HepG2 (cell line): ENCODE data around the gene OVAAL. TPM values are rescaled to one million over a fixed set of nuclear protein-coding genes. Genes with fewer than 3 reads are reported as not detected.

Experiments used
- ASH2L ChIP-seq: fragments of 300-600, 200-600 bp; sonication (generic); IDR thresholded peaks from 2 replicates; pipeline ENCODE4 v1.7.0; 2017; ENCODE audit warnings: low read depth, mild to moderate bottlenecking, moderate library complexity, mixed read lengths, low read length; ENCODE audit not compliant: insufficient read length
- BCL6 ChIP-seq: IDR thresholded peaks from 2 replicates; pipeline ENCODE4 v1.6.1; 2016; ENCODE audit warnings: missing genetic modification reagents, missing compliant biosample characterization
- CCDC6 ChIP-seq: sonication (generic); formaldehyde crosslinking; IDR thresholded peaks from 2 replicates; pipeline ENCODE4 v1.8.1; 2022; ENCODE audit warnings: mild to moderate bottlenecking, missing genetic modification reagents, moderate library complexity
- MBNL3 ChIP-seq: fragments of 250-450 bp; sonication (Bioruptor Pico); conservative IDR thresholded peaks from 2 replicates; pipeline ENCODE4 v1.8.0; 2022; ENCODE audit warnings: mild to moderate bottlenecking, inconsistent platforms
- RXRB ChIP-seq: IDR thresholded peaks from 2 replicates; pipeline ENCODE4 v1.6.1; 2016; ENCODE audit warnings: borderline replicate concordance, missing genetic modification reagents, missing compliant biosample characterization
- TBL1XR1 ChIP-seq: fragments of 150-350 bp; IDR thresholded peaks from 2 replicates; pipeline ENCODE4 v1.6.1; 2014; ENCODE audit warnings: borderline replicate concordance, low read length; ENCODE audit not compliant: partially characterized antibody
- TBP ChIP-seq: sonication (generic); formaldehyde crosslinking; IDR thresholded peaks from 2 replicates; pipeline ENCODE4 v1.5.0; 2020; ENCODE audit warnings: missing genetic modification reagents
- ZNF383 ChIP-seq: sonication (generic); formaldehyde crosslinking; IDR thresholded peaks from 2 replicates; pipeline ENCODE4 v1.4.0; 2020; ENCODE audit warnings: missing genetic modification reagents, mild to moderate bottlenecking, borderline replicate concordance
- ZNF496 ChIP-seq: sonication (generic); formaldehyde crosslinking; IDR thresholded peaks from 2 replicates; pipeline ENCODE4 v1.8.1; 2023; ENCODE audit warnings: mild to moderate bottlenecking, moderate library complexity, missing genetic modification reagents; ENCODE audit not compliant: insufficient replicate concordance
- ZNF703 ChIP-seq: sonication (generic); formaldehyde crosslinking; IDR thresholded peaks from 2 replicates; pipeline ENCODE4 v1.5.1; 2020; ENCODE audit warnings: missing genetic modification reagents, mild to moderate bottlenecking, moderate library complexity, borderline replicate concordance
- ZNF746 ChIP-seq: sonication (generic); formaldehyde crosslinking; IDR thresholded peaks from 2 replicates; pipeline ENCODE4 v1.8.0; 2022; ENCODE audit warnings: mild to moderate bottlenecking, missing genetic modification reagents
- ZSCAN31 ChIP-seq: sonication (generic); formaldehyde crosslinking; IDR thresholded peaks from 2 replicates; pipeline ENCODE4 v1.5.0; 2020; ENCODE audit warnings: low read depth, mild to moderate bottlenecking, missing genetic modification reagents
- ZZZ3 ChIP-seq: sonication (generic); formaldehyde crosslinking; IDR thresholded peaks from 2 replicates; pipeline ENCODE4 v1.4.0; 2020; ENCODE audit warnings: missing genetic modification reagents, mild to moderate bottlenecking, borderline replicate concordance
- polyA plus RNA-seq, 8 experiments: library from polyadenylated mRNA; depleted of rRNA in 3 of 8; stranded (reverse) in 7 of 8; unstranded in 1 of 8; fragments of >200 nt; fragmentation: Illumina TruSeq in 4 of 8; extraction: Trizol in 4 of 8; gene quantifications; 2 replicates each; pipeline versions ENCODE4 v1.2.1 to v1.2.3, GENCODE V29; 2011 to 2016; ENCODE audit warnings: low read depth in 4 of 8, missing spikeins in 1 of 8, mixed read lengths in 1 of 8; ENCODE audit not compliant: insufficient read depth in 1 of 8
- total RNA-seq, 5 experiments: library from RNA; depleted of rRNA; stranded (reverse); fragments of >200 nt; fragmentation: Illumina TruSeq; extraction: Trizol; gene quantifications; 2 replicates each; pipeline ENCODE4 v1.2.3, GENCODE V29; 2016; ENCODE audit warnings: low read depth in 1 of 5
- TF ChIP-seq, protein P1 (sequence below): sonication (generic); formaldehyde crosslinking; IDR thresholded peaks from 2 replicates; pipeline ENCODE4 v1.4.0; 2020; ENCODE audit warnings: missing genetic modification reagents
- TF ChIP-seq, protein P2 (sequence below): sonication (generic); formaldehyde crosslinking; IDR thresholded peaks from 2 replicates; pipeline ENCODE4 v1.5.1; 2020; ENCODE audit warnings: mild to moderate bottlenecking, missing genetic modification reagents, moderate library complexity
- TF ChIP-seq, protein P3 (sequence below): sonication (generic); formaldehyde crosslinking; IDR thresholded peaks from 2 replicates; pipeline ENCODE4 v1.9.0; 2021; ENCODE audit warnings: missing genetic modification reagents, mild to moderate bottlenecking, borderline replicate concordance
- TF ChIP-seq, protein P4 (sequence below): sonication (generic); formaldehyde crosslinking; IDR thresholded peaks from 2 replicates; pipeline ENCODE4 v1.4.0; 2020; ENCODE audit warnings: missing genetic modification reagents
- TF ChIP-seq, protein P5 (sequence below): sonication (generic); formaldehyde crosslinking; IDR thresholded peaks from 2 replicates; pipeline ENCODE4 v1.5.0; 2020; ENCODE audit warnings: mild to moderate bottlenecking, missing genetic modification reagents

OVAAL gene
- total and polyA plus RNA-seq, 2 of the 13 experiments (the other 11 are each of a cell fraction or from before 2014, with no cell fraction given): 0.04 TPM; not detected in 1

DNA sequence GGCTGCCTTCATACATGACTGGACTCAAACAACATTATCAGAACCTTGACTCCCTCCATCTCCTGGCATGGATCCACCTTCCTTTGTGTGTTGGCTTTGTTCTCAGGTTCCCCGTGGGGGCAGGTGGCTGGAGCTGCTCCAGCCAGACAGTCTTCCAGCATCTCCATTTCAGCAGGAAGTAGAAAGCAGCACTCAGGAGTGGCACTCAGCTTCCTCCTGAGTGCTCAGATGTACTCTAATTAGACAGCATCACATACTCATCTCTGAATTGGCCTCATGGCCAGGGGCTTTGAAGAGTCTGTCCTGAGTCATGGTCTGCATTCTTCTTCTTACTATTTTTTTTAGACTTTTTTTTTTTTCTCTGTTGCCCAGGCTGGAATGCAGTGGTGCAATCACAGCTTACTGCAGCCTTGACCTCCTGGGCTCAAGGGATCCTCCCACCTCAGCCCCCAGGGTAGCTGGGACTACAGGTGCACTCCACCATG lies 27.9 kb downstream of the OVAAL start (continued):
- no peak for TF ChIP-seq ZNF703 (CRISPR knock-in tag)
- TF ChIP-seq ZZZ3: no peak
- TF ChIP-seq ZNF496 (CRISPR knock-in tag): no peak
- TF ChIP-seq, protein P1, sequence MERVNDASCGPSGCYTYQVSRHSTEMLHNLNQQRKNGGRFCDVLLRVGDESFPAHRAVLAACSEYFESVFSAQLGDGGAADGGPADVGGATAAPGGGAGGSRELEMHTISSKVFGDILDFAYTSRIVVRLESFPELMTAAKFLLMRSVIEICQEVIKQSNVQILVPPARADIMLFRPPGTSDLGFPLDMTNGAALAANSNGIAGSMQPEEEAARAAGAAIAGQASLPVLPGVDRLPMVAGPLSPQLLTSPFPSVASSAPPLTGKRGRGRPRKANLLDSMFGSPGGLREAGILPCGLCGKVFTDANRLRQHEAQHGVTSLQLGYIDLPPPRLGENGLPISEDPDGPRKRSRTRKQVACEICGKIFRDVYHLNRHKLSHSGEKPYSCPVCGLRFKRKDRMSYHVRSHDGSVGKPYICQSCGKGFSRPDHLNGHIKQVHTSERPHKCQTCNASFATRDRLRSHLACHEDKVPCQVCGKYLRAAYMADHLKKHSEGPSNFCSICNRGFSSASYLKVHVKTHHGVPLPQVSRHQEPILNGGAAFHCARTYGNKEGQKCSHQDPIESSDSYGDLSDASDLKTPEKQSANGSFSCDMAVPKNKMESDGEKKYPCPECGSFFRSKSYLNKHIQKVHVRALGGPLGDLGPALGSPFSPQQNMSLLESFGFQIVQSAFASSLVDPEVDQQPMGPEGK (CRISPR knock-in tag): peak; percentile 68; the same call in 1 of the 2 replicates
- TF ChIP-seq ZNF383 (CRISPR knock-in tag): no peak
- TF ChIP-seq ZSCAN31 (CRISPR knock-in tag): no peak
- TF ChIP-seq, protein P2, sequence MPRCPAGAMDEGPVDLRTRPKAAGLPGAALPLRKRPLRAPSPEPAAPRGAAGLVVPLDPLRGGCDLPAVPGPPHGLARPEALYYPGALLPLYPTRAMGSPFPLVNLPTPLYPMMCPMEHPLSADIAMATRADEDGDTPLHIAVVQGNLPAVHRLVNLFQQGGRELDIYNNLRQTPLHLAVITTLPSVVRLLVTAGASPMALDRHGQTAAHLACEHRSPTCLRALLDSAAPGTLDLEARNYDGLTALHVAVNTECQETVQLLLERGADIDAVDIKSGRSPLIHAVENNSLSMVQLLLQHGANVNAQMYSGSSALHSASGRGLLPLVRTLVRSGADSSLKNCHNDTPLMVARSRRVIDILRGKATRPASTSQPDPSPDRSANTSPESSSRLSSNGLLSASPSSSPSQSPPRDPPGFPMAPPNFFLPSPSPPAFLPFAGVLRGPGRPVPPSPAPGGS (CRISPR knock-in tag): no peak
- TF ChIP-seq, protein P3, sequence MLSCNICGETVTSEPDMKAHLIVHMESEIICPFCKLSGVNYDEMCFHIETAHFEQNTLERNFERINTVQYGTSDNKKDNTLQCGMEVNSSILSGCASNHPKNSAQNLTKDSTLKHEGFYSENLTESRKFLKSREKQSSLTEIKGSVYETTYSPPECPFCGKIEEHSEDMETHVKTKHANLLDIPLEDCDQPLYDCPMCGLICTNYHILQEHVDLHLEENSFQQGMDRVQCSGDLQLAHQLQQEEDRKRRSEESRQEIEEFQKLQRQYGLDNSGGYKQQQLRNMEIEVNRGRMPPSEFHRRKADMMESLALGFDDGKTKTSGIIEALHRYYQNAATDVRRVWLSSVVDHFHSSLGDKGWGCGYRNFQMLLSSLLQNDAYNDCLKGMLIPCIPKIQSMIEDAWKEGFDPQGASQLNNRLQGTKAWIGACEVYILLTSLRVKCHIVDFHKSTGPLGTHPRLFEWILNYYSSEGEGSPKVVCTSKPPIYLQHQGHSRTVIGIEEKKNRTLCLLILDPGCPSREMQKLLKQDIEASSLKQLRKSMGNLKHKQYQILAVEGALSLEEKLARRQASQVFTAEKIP (CRISPR knock-in tag): no peak
- TF ChIP-seq, protein P4, sequence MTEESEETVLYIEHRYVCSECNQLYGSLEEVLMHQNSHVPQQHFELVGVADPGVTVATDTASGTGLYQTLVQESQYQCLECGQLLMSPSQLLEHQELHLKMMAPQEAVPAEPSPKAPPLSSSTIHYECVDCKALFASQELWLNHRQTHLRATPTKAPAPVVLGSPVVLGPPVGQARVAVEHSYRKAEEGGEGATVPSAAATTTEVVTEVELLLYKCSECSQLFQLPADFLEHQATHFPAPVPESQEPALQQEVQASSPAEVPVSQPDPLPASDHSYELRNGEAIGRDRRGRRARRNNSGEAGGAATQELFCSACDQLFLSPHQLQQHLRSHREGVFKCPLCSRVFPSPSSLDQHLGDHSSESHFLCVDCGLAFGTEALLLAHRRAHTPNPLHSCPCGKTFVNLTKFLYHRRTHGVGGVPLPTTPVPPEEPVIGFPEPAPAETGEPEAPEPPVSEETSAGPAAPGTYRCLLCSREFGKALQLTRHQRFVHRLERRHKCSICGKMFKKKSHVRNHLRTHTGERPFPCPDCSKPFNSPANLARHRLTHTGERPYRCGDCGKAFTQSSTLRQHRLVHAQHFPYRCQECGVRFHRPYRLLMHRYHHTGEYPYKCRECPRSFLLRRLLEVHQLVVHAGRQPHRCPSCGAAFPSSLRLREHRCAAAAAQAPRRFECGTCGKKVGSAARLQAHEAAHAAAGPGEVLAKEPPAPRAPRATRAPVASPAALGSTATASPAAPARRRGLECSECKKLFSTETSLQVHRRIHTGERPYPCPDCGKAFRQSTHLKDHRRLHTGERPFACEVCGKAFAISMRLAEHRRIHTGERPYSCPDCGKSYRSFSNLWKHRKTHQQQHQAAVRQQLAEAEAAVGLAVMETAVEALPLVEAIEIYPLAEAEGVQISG: no peak
- no peak for TF ChIP-seq MBNL3 (CRISPR knock-in tag)
- no peak for TF ChIP-seq TBL1XR1
- TF ChIP-seq TBP (CRISPR knock-in tag): no peak
- no peak for TF ChIP-seq ZNF746 (CRISPR knock-in tag)
- TF ChIP-seq ASH2L: peak; percentile 44
- peak; percentile 50; the same call in 1 of the 2 replicates for TF ChIP-seq BCL6 (CRISPR knock-in tag)
- no peak for TF ChIP-seq CCDC6 (CRISPR knock-in tag)
- peak; percentile 45; the same call in 1 of the 2 replicates for TF ChIP-seq RXRB (CRISPR knock-in tag)
- TF ChIP-seq, protein P5, sequence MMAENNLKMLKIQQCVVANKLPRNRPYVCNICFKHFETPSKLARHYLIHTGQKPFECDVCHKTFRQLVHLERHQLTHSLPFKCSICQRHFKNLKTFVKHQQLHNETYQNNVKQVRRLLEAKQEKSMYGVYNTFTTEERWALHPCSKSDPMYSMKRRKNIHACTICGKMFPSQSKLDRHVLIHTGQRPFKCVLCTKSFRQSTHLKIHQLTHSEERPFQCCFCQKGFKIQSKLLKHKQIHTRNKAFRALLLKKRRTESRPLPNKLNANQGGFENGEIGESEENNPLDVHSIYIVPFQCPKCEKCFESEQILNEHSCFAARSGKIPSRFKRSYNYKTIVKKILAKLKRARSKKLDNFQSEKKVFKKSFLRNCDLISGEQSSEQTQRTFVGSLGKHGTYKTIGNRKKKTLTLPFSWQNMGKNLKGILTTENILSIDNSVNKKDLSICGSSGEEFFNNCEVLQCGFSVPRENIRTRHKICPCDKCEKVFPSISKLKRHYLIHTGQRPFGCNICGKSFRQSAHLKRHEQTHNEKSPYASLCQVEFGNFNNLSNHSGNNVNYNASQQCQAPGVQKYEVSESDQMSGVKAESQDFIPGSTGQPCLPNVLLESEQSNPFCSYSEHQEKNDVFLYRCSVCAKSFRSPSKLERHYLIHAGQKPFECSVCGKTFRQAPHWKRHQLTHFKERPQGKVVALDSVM (CRISPR knock-in tag): 0 out of 2 replicates have a peak, but pooled peaks have one; percentile 25
